Liver (tissue), 2 donors: ENCODE data around the gene TRIM67.

Experiments used
- REST ChIP-seq: IDR thresholded peaks from 2 replicates; pipeline ENCODE4 v1.6.1; 2016; ENCODE audit warnings: antibody characterized with exemption, mild to moderate bottlenecking
- TF ChIP-seq, protein P1 (sequence below): fragments of 150-350 bp; IDR thresholded peaks from 2 replicates; pipeline ENCODE4 v1.5.1; 2017; ENCODE audit warnings: improper control_type of control experiment, low read depth, low read length; ENCODE audit not compliant: missing input control
- donor health status: healthy.

DNA sequence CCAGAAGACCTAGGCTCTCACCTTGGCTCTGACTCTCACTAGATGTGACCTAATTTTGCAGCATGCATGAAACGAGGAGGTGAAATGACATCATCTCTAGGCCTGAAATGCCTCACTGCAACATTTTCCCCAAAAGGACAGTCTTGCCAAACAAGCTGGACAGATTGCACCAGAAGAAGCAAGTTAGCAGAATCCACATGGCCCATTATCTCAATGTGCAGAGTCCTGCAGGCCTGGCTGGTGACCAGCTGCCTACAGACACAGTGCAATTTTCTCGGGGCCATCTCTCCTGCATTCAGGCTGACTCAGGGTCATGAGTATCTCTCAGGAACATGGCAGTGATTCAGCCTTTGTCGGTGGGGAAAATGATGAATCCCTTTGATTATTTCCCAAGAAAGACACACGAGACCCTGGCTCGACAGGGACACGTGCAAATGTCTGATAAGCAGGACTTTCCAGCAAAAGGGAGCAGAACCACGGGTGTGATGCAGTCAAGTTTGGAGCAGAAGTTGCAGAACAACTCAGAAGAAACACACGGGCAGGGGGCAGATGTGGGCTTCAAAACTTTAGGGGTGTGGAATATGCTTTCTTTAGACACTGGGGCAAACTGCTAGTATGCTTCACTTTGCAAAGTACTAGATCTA, 38.7 kb downstream of the TRIM67 start:
- TF ChIP-seq, protein P1, sequence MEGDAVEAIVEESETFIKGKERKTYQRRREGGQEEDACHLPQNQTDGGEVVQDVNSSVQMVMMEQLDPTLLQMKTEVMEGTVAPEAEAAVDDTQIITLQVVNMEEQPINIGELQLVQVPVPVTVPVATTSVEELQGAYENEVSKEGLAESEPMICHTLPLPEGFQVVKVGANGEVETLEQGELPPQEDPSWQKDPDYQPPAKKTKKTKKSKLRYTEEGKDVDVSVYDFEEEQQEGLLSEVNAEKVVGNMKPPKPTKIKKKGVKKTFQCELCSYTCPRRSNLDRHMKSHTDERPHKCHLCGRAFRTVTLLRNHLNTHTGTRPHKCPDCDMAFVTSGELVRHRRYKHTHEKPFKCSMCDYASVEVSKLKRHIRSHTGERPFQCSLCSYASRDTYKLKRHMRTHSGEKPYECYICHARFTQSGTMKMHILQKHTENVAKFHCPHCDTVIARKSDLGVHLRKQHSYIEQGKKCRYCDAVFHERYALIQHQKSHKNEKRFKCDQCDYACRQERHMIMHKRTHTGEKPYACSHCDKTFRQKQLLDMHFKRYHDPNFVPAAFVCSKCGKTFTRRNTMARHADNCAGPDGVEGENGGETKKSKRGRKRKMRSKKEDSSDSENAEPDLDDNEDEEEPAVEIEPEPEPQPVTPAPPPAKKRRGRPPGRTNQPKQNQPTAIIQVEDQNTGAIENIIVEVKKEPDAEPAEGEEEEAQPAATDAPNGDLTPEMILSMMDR, result no peak
- TF ChIP-seq REST, result no peak
